ENCODE results near the gene LMLN.

LMLN gene

GRCh38 chr3:197951392-197951990, 8.5 kb upstream of the LMLN start:
- DNase-seq (ENCODE audit: low read depth, low spot score): no peak
- Histone ChIP-seq H3K36me3 (ENCODE audit: insufficient read depth, insufficient read length, low read length) (peaks cover 63% of the 10 kb centered on the region), H3K9me3 (ENCODE audit: insufficient read depth, low read length) (no peaks in the 10 kb centered on the region), H3K9ac (ENCODE audit: insufficient read length, low read depth) (peak overlapping the region; percentile 96), H3K27me3 (ENCODE audit: insufficient read depth, insufficient read length) (no peaks in the 10 kb centered on the region), H3K4me1 (ENCODE audit: insufficient read depth, insufficient read length) (peaks cover 3% of the 10 kb centered on the region), H3K4me3 (ENCODE audit: insufficient read length, low read depth) (peak overlapping the region; percentile 96)
- TF ChIP-seq ZNF274 (IDR thresholded peaks at IDR 0.05; ENCODE audit: low read depth, low read length): no peak
- no peak for TF ChIP-seq SUZ12 (IDR thresholded peaks at IDR 0.05; ENCODE audit: extremely low read depth, insufficient read depth, insufficient read length)
- TF ChIP-seq YY1 (IDR thresholded peaks at IDR 0.05; ENCODE audit: insufficient read depth, insufficient read length): no peak

DNA sequence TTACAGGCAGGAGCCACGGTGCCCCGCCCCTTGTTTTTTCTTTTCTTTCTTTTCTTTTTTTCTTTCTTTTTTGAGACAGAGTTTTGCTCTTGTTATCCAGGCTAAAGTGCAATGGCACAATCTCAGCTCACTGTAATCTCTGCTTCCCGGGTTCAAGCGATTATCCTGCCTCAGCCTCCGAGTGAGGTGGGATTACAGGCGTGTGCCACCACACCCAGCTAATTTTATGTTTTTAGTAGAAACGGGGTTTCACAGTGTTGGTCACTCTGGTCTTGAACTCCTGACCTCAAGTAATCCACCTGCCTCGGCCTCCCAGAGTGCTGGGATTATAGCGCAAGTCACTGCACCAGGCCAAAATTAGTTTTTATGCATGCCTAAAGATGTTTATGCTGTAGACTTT, 7.6 kb upstream of the LMLN start:
- Histone ChIP-seq H3K27me3 (ENCODE audit: insufficient read depth, insufficient read length) (no peaks in the 10 kb centered on the region), H3K36me3 (ENCODE audit: insufficient read depth, insufficient read length, low read length) (peaks cover 68% of the 10 kb centered on the region), H3K9me3 (ENCODE audit: insufficient read depth, low read length) (no peaks in the 10 kb centered on the region), H3K4me3 (ENCODE audit: insufficient read length, low read depth) (no peak overlapping the region), H3K9ac (ENCODE audit: insufficient read length, low read depth) (no peak overlapping the region), H3K4me1 (ENCODE audit: insufficient read depth, insufficient read length) (peaks cover 3% of the 10 kb centered on the region)
- DNase-seq (ENCODE audit: low read depth, low spot score): no peak
- TF ChIP-seq SUZ12 (IDR thresholded peaks at IDR 0.05; ENCODE audit: extremely low read depth, insufficient read depth, insufficient read length) (no peak), YY1 (IDR thresholded peaks at IDR 0.05; ENCODE audit: insufficient read depth, insufficient read length) (no peak), ZNF274 (IDR thresholded peaks at IDR 0.05; ENCODE audit: low read depth, low read length) (no peak)

DNA sequence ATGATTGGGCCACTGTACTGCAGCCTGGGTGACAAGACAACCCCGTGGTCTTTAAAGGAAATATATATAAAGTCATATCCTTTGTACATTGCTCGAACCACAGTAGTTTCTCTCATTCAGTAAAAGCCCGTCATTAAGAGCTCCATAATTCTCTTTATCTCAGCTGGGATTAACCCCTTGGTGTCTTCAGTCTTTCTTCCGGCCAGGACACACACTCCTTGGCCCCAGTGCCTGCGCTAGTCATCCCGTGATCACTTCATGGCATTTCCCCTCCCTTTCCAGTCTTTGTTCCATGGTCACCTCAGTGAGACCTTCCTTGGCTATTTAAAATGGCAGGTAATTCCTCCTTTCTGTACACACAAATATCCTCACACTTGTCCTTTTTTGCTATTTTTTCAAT, 6.7 kb upstream of the LMLN start:
- no peak for DNase-seq (ENCODE audit: low read depth, low spot score)
- Histone ChIP-seq H3K4me1 (ENCODE audit: insufficient read depth, insufficient read length) (peaks cover 3% of the 10 kb centered on the region), H3K27me3 (ENCODE audit: insufficient read depth, insufficient read length) (no peaks in the 10 kb centered on the region), H3K4me3 (ENCODE audit: insufficient read length, low read depth) (no peak overlapping the region), H3K9ac (ENCODE audit: insufficient read length, low read depth) (peak overlapping the region; percentile 54), H3K9me3 (ENCODE audit: insufficient read depth, low read length) (no peaks in the 10 kb centered on the region), H3K36me3 (ENCODE audit: insufficient read depth, insufficient read length, low read length) (peaks cover 70% of the 10 kb centered on the region)
- no peak for TF ChIP-seq YY1 (IDR thresholded peaks at IDR 0.05; ENCODE audit: insufficient read depth, insufficient read length)
- no peak for TF ChIP-seq SUZ12 (IDR thresholded peaks at IDR 0.05; ENCODE audit: extremely low read depth, insufficient read depth, insufficient read length)
- no peak for TF ChIP-seq ZNF274 (IDR thresholded peaks at IDR 0.05; ENCODE audit: low read depth, low read length)

- Histone ChIP-seq H3K27me3 (ENCODE audit: insufficient read depth, insufficient read length) (no peaks in the 10 kb centered on the region), H3K36me3 (ENCODE audit: insufficient read depth, insufficient read length, low read length) (peaks cover 70% of the 10 kb centered on the region), H3K9me3 (ENCODE audit: insufficient read depth, low read length) (no peaks in the 10 kb centered on the region), H3K4me3 (ENCODE audit: insufficient read length, low read depth) (no peak overlapping the region), H3K9ac (ENCODE audit: insufficient read length, low read depth) (no peak overlapping the region), H3K4me1 (ENCODE audit: insufficient read depth, insufficient read length) (peaks cover 3% of the 10 kb centered on the region)
- no peak for TF ChIP-seq SUZ12 (IDR thresholded peaks at IDR 0.05; ENCODE audit: extremely low read depth, insufficient read depth, insufficient read length)
- TF ChIP-seq YY1 (IDR thresholded peaks at IDR 0.05; ENCODE audit: insufficient read depth, insufficient read length): no peak
- TF ChIP-seq ZNF274 (IDR thresholded peaks at IDR 0.05; ENCODE audit: low read depth, low read length): no peak
- DNase-seq (ENCODE audit: low read depth, low spot score): no peak
Measured at GRCh38 chr3:197953881-197954280, 6.1 kb upstream of the LMLN start.

DNA sequence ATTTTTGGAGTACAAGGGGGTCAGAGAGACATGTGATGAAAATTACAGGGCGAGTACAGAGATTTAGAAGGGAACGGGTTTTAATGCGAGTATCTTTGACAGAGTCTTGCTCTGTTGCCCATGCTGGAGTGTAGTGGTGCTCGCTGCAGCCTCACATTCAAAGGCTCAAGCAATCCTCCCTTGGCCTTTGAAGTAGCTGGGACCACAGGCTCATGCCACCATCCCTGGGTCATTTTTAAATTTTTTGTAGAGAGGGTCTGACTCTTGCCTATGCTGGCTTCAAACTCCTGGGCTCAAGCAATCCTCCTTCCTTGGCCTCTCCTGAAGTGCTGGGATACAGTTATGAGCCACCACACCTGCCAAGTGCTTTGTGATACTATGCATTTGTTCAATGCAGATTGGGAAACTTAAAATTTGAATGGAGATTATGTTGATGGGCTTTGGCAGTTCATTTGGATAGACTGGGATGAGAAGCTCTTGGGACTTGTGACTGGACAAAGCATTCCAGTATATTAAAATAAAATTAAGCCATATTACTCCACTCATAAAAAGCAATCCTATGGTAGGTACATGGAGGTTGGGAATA, 4.0 kb upstream of the LMLN start:
- H3K4me3 ChIP-seq (ENCODE audit: insufficient read length, low read depth): no peak overlapping the region
- no peak for TF ChIP-seq ZNF274 (IDR thresholded peaks at IDR 0.05; ENCODE audit: low read depth, low read length)
- no peak for TF ChIP-seq SUZ12 (IDR thresholded peaks at IDR 0.05; ENCODE audit: extremely low read depth, insufficient read depth, insufficient read length)
- no peak for TF ChIP-seq YY1 (IDR thresholded peaks at IDR 0.05; ENCODE audit: insufficient read depth, insufficient read length)
- H3K4me1 ChIP-seq (ENCODE audit: insufficient read depth, insufficient read length): peaks cover 3% of the 10 kb centered on the region
- no peak for DNase-seq (ENCODE audit: low read depth, low spot score)
- H3K36me3 ChIP-seq (ENCODE audit: insufficient read depth, insufficient read length, low read length): peaks cover 63% of the 10 kb centered on the region
- peaks cover 4% of the 10 kb centered on the region for H3K27me3 ChIP-seq (ENCODE audit: insufficient read depth, insufficient read length)
- H3K9ac ChIP-seq (ENCODE audit: insufficient read length, low read depth): peak overlapping the region; percentile 42
- H3K9me3 ChIP-seq (ENCODE audit: insufficient read depth, low read length): no peaks in the 10 kb centered on the region

- H3K4me1 ChIP-seq (ENCODE audit: insufficient read depth, insufficient read length): peaks cover 3% of the 10 kb centered on the region
- TF ChIP-seq SUZ12 (IDR thresholded peaks at IDR 0.05; ENCODE audit: extremely low read depth, insufficient read depth, insufficient read length) (no peak), ZNF274 (IDR thresholded peaks at IDR 0.05; ENCODE audit: low read depth, low read length) (no peak), YY1 (IDR thresholded peaks at IDR 0.05; ENCODE audit: insufficient read depth, insufficient read length) (no peak)
- peaks cover 57% of the 10 kb centered on the region for H3K36me3 ChIP-seq (ENCODE audit: insufficient read depth, insufficient read length, low read length)
- no peak for DNase-seq (ENCODE audit: low read depth, low spot score)
- no peak overlapping the region for H3K9ac ChIP-seq (ENCODE audit: insufficient read length, low read depth)
- H3K9me3 ChIP-seq (ENCODE audit: insufficient read depth, low read length): no peaks in the 10 kb centered on the region
- H3K27me3 ChIP-seq (ENCODE audit: insufficient read depth, insufficient read length): peaks cover 5% of the 10 kb centered on the region
- no peak overlapping the region for H3K4me3 ChIP-seq (ENCODE audit: insufficient read length, low read depth)
Measured at GRCh38 chr3:197956626-197956988, 3.4 kb upstream of the LMLN start.

DNA sequence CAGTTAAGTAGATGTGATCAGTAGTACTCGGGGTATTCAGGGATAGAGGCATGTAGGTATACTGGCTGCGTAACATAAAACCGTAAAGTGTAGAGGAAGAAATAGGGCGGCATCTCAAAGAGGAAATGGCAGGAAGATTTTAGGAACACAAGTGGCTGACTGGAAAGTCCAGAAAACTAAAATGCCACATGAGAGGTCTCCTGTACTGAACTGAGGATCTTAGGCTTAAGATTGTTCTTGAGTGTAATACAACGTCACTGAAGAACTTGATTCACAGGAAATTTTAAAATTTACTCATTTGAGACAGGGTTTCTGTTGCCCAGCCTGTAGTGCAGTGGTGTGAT, 2.3 kb upstream of the LMLN start:
- TF ChIP-seq YY1 (IDR thresholded peaks at IDR 0.05; ENCODE audit: insufficient read depth, insufficient read length): no peak
- TF ChIP-seq ZNF274 (IDR thresholded peaks at IDR 0.05; ENCODE audit: low read depth, low read length): no peak
- no peak for TF ChIP-seq SUZ12 (IDR thresholded peaks at IDR 0.05; ENCODE audit: extremely low read depth, insufficient read depth, insufficient read length)
- H3K4me3 ChIP-seq (ENCODE audit: insufficient read length, low read depth): no peak overlapping the region
- peaks cover 5% of the 10 kb centered on the region for H3K27me3 ChIP-seq (ENCODE audit: insufficient read depth, insufficient read length)
- H3K9ac ChIP-seq (ENCODE audit: insufficient read length, low read depth): no peak overlapping the region
- no peaks in the 10 kb centered on the region for H3K9me3 ChIP-seq (ENCODE audit: insufficient read depth, low read length)
- no peak for DNase-seq (ENCODE audit: low read depth, low spot score)
- H3K36me3 ChIP-seq (ENCODE audit: insufficient read depth, insufficient read length, low read length): peaks cover 45% of the 10 kb centered on the region
- H3K4me1 ChIP-seq (ENCODE audit: insufficient read depth, insufficient read length): peaks cover 3% of the 10 kb centered on the region
